ENCODE data around the gene ATG3.

- no peak for TF ChIP-seq POLR2A (IDR thresholded peaks at IDR 0.05)
- TF ChIP-seq, protein P1, sequence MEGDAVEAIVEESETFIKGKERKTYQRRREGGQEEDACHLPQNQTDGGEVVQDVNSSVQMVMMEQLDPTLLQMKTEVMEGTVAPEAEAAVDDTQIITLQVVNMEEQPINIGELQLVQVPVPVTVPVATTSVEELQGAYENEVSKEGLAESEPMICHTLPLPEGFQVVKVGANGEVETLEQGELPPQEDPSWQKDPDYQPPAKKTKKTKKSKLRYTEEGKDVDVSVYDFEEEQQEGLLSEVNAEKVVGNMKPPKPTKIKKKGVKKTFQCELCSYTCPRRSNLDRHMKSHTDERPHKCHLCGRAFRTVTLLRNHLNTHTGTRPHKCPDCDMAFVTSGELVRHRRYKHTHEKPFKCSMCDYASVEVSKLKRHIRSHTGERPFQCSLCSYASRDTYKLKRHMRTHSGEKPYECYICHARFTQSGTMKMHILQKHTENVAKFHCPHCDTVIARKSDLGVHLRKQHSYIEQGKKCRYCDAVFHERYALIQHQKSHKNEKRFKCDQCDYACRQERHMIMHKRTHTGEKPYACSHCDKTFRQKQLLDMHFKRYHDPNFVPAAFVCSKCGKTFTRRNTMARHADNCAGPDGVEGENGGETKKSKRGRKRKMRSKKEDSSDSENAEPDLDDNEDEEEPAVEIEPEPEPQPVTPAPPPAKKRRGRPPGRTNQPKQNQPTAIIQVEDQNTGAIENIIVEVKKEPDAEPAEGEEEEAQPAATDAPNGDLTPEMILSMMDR (IDR thresholded peaks at IDR 0.05), result no peak
These were observed 79.1 kb downstream of the ATG3 start for GRCh38 chr3:112482675-112483074.
